Heart right ventricle (tissue), 16 donors: Measurements from ENCODE around the gene LAMA2. TPM values are rescaled to one million over a fixed set of nuclear protein-coding genes. Genes with fewer than 3 reads are reported as not detected.

Experiments
- ATAC-seq, 8 donors: fragments of 200-7000 bp; cut with Tn5 transposase; one replicate each; pipeline ENCODE4 v1.9.1; 2020; ENCODE audit warnings: mild to moderate bottlenecking in 8 of 8, moderate library complexity in 8 of 8, moderate number of reproducible peaks in 1 of 8
- DNase-seq, 2 donors: peaks; one replicate each; pipeline ENCODE4 v3.0.0-alpha.2; 2020
- H3K27ac ChIP-seq, 10 donors: fragments of 200-600 bp; sonication (generic) in 2 of 10; one replicate each; pipeline versions ENCODE4 v1.5.0 to v1.8.0; 2020 to 2022; ENCODE audit warnings: mild to moderate bottlenecking in 3 of 10
- H3K27me3 ChIP-seq, 7 donors: fragments of 200-600 bp; one replicate each; pipeline ENCODE4 v1.8.0; 2021 to 2022; ENCODE audit warnings: mild to moderate bottlenecking in 2 of 7
- H3K36me3 ChIP-seq, 9 donors: fragments of 200-600 bp; sonication (generic) in 1 of 9; one replicate each; pipeline versions ENCODE4 v1.5.0 to v1.8.0; 2020 to 2022; ENCODE audit warnings: mild to moderate bottlenecking in 2 of 9
- H3K4me1 ChIP-seq, 9 donors: fragments of 200-600 bp; sonication (generic) in 1 of 9; one replicate each; pipeline versions ENCODE4 v1.5.0 to v1.8.0; 2020 to 2022; ENCODE audit warnings: mild to moderate bottlenecking in 4 of 9
- H3K4me3 ChIP-seq, 10 donors: fragments of 200-600 bp; sonication (generic) in 2 of 10; one replicate each; pipeline versions ENCODE4 v1.5.0 to v1.8.0; 2020 to 2022; ENCODE audit warnings: mild to moderate bottlenecking in 7 of 10, moderate library complexity in 2 of 10
- H3K9me3 ChIP-seq, 11 donors: fragments of 200-600 bp in 10 of 11; sonication (generic) in 2 of 11; one replicate each; pipeline versions ENCODE4 v1.5.0 to v1.8.0; 2013 to 2022; ENCODE audit warnings: mild to moderate bottlenecking in 2 of 11, control low read depth in 1 of 11, moderate library complexity in 1 of 11
- CTCF ChIP-seq, 9 donors: fragments of 200-600 bp; sonication (generic) in 2 of 9; IDR thresholded peaks; one replicate each; pipeline versions ENCODE4 v1.5.0 to v1.8.0; 2021 to 2022; ENCODE audit warnings: antibody characterized with exemption in 9 of 9, mild to moderate bottlenecking in 5 of 9, moderate library complexity in 1 of 9
- WGBS, 2 donors: extraction: QIAGEN DNeasy Blood & Tissue Kit; methylation state at CpG; one replicate each; pipeline ENCODE4 v1.1.7; 2013; ENCODE audit warnings: inconsistent platforms in 1 of 2; 5-methylcytosine and 5-hydroxymethylcytosine counted together
- intact Hi-C, 10 donors: fragments of 100-400 bp; cut with DNase I; formaldehyde crosslinking; loops; one replicate each; pipeline versions ENCODE4 v1.11.1 to v1.14.2; 2022
- polyA plus RNA-seq, 2 donors: library from polyadenylated mRNA; stranded (reverse); fragments of 200-250 nt; gene quantifications; one replicate each; pipeline ENCODE4 v1.2.3, GENCODE V29; 2013
- total RNA-seq, 10 donors: library from RNA; stranded (reverse); fragmentation: NEBNext Ultra II Directional in 3 of 10; extraction: Animal tissue kit (Norgen Biotek cat#: 25700) in 3 of 10; gene quantifications; one replicate each; pipeline versions ENCODE4 v1.2.1 to v1.2.4, GENCODE V29; 2021 to 2023
- donor health status: Arrhythmogenic right ventricular cardiomyopathy.
- donor health status: ischemic (EF 13 %, LVEDD 7.1; RV severe dilation, severe dysfunction).
- donor health status: healthy with polysubstance abuse.
- donor health status: DM: no; HTN: yes; CAD: no.
- donor health status: DM: no; HTN: no; CAD: no.
- donor health status: ischemic (EF 25% LVEDD 6.9; RV normal size, moderate dysfunction).
- donor health status: ischemic (EF 25% LVEDD 5.7; RV mildly dilated, moderate dysfunction).
- donor health status: healthy.
- donor health status: DM: yes; HTN: yes; CAD: no.
- donor health status: Ischemic cardiomyopathy.
- donor health status: ischemic (EF 35%, LVEDD 5.7; RV mildly dilated, moderate dysfunction).
- donor health status: nonischemic (EF 11% LVEDD 7.7; RV severe dilation, severe dysfunction).
- donor health status: DM: yes; HTN: yes; CAD: no.
- donor health status: PGD.
- donor health status: ischemic (EF 29% LVEDD 5.4; RV normal size, mild dysfunction).
- donor health status: nonischemic (EF 23%, LVEDD 6.1; RV moderate dilation, normal function).

Gene LAMA2
- total and polyA plus RNA-seq, 12 donors: 31.1 to 293 (median 223) TPM

- 39 to 54% methylated on average over 3 of the region's 3 CpGs for WGBS, 2 donors
- peak in 1 of 8 donors; percentile 21 for ATAC-seq
- Histone ChIP-seq H3K27ac (peak overlapping the region in 4 of 10 donors; percentile 1 to 11 (median 8)), H3K36me3 (peaks cover 0 to 18% (median 5%) of the 10 kb centered on the region in 9 donors), H3K27me3 (no peaks in the 10 kb centered on the region), H3K4me3 (no peak overlapping the region), H3K4me1 (peaks cover 0 to 49% (median 30%) of the 10 kb centered on the region in 9 donors), H3K9me3 (no peaks in the 10 kb centered on the region)
- DNase-seq: no peak
- no peak for TF ChIP-seq CTCF (IDR thresholded peaks at IDR 0.05)
- intact Hi-C loops: no loop called here
These were observed 211.2 kb downstream of the LAMA2 start for GRCh38 chr6:129094147-129094546.

- Histone ChIP-seq H3K4me1 (peaks cover 0 to 72% (median 30%) of the 10 kb centered on the region in 9 donors), H3K36me3 (peaks cover 0 to 26% (median 5%) of the 10 kb centered on the region in 9 donors), H3K27ac (peak overlapping the region in 3 of 10 donors; percentile 23 to 62 (median 39)), H3K9me3 (no peaks in the 10 kb centered on the region), H3K27me3 (no peaks in the 10 kb centered on the region), H3K4me3 (no peak overlapping the region)
- intact Hi-C loops: loop anchor here in 1 of 10 donors (5.0 kb wide), 1 partner anchor 36 kb away; no protein-coding TSS in a partner anchor
- ATAC-seq (peak; percentile 50 to 91 (median 82)), DNase-seq (no peak)
- TF ChIP-seq CTCF (IDR thresholded peaks at IDR 0.05): no peak
- 78 to 80% methylated on average over 3 of the region's 3 CpGs for WGBS, 2 donors
These were observed 213.8 kb downstream of the LAMA2 start for GRCh38 chr6:129096651-129097290.

GRCh38 chr6:129098061-129098553 is 215.2 kb downstream of the LAMA2 start:
- intact Hi-C loops: loop anchor here in 1 of 10 donors (5.0 kb wide), 1 partner anchor 34 kb away; no protein-coding TSS in a partner anchor
- DNase-seq (no peak), ATAC-seq (peak in 1 of 8 donors; percentile 34)
- Histone ChIP-seq H3K27me3 (no peaks in the 10 kb centered on the region), H3K4me3 (no peak overlapping the region), H3K27ac (peak overlapping the region in 2 of 10 donors; percentile 39 to 62), H3K36me3 (peaks cover 0 to 26% (median 0%) of the 10 kb centered on the region in 9 donors), H3K9me3 (no peaks in the 10 kb centered on the region), H3K4me1 (peaks cover 0 to 83% (median 43%) of the 10 kb centered on the region in 9 donors)
- WGBS, 2 donors: 81% methylated on average over 9 of the region's 9 CpGs
- no peak for TF ChIP-seq CTCF (IDR thresholded peaks at IDR 0.05)

- no peak for DNase-seq
- Histone ChIP-seq H3K9me3 (no peaks in the 10 kb centered on the region), H3K4me1 (peaks cover under 1 to 85% (median 43%) of the 10 kb centered on the region in 9 donors), H3K4me3 (no peak overlapping the region), H3K27ac (peak overlapping the region in 2 of 10 donors; percentile 27 to 62), H3K36me3 (peaks cover 0 to 26% (median 0%) of the 10 kb centered on the region in 9 donors), H3K27me3 (no peaks in the 10 kb centered on the region)
- intact Hi-C loops: loop anchor here in 2 of 10 donors (5.0 kb wide), 2 partner anchors 33 to 38 kb away; no protein-coding TSS in a partner anchor
- ATAC-seq: no peak
- no peak for TF ChIP-seq CTCF (IDR thresholded peaks at IDR 0.05)
These were observed 216.8 kb downstream of the LAMA2 start for GRCh38 chr6:129099696-129100095.
